Measurements from ENCODE around the gene EXOC7.

The EXOC7 gene

GRCh38 chr17:76121932-76122430 lies 18.4 kb upstream of the EXOC7 start:
- DNase-seq, result peak; percentile 31

- DNase-seq, result no peak
These were observed 17.0 kb upstream of the EXOC7 start for GRCh38 chr17:76120658-76121008.

- DNase-seq, result no peak
These were observed 16.1 kb upstream of the EXOC7 start for GRCh38 chr17:76119409-76120371.

GRCh38 chr17:76115138-76115754 lies 11.7 kb upstream of the EXOC7 start:
- no peak for DNase-seq

GRCh38 chr17:76111956-76112355 lies 8.4 kb upstream of the EXOC7 start:
- DNase-seq, result no peak

- peak; percentile 23 for DNase-seq
These were observed 3.9 kb upstream of the EXOC7 start for GRCh38 chr17:76107509-76107908.

GRCh38 chr17:76106703-76107102 lies 3.1 kb upstream of the EXOC7 start:
- no peak for DNase-seq

GRCh38 chr17:76104896-76105231 lies 1.3 kb upstream of the EXOC7 start:
- no peak for DNase-seq

- DNase-seq, result no peak
These were observed 731 bp upstream of the EXOC7 start for GRCh38 chr17:76104140-76104895.

GRCh38 chr17:76102944-76103273 lies 678 bp downstream of the EXOC7 start:
- no peak for DNase-seq

GRCh38 chr17:76097716-76098295 lies 5.8 kb downstream of the EXOC7 start:
- DNase-seq, result no peak

GRCh38 chr17:76095943-76096342 lies 7.6 kb downstream of the EXOC7 start:
- DNase-seq, result no peak

GRCh38 chr17:76094046-76094445 lies 9.5 kb downstream of the EXOC7 start:
- no peak for DNase-seq

- no peak for DNase-seq
These were observed 10.8 kb downstream of the EXOC7 start for GRCh38 chr17:76092526-76093413.

- DNase-seq, result no peak
These were observed 11.9 kb downstream of the EXOC7 start for GRCh38 chr17:76091526-76092286.

GRCh38 chr17:76090517-76091129 lies 13.0 kb downstream of the EXOC7 start:
- no peak for DNase-seq

GRCh38 chr17:76089680-76090516 lies 13.7 kb downstream of the EXOC7 start:
- no peak for DNase-seq

GRCh38 chr17:76088868-76089576 lies 14.6 kb downstream of the EXOC7 start:
- no peak for DNase-seq

Data from fibroblast of skin of scalp (primary cell).